Thyroid gland (tissue), 4 donors: ENCODE data around the gene DLGAP5.

Experiments used
- CTCF ChIP-seq, 6 experiments: fragments of 200-600 bp in 3 of 6; fragments of 450-650 bp in 3 of 6; sonication (generic) in 3 of 6; IDR thresholded peaks; one replicate each; pipeline ENCODE4 v1.5.1; 2016 to 2019; ENCODE audit warnings: antibody characterized with exemption in 6 of 6, mild to moderate bottlenecking in 2 of 6, inconsistent platforms in 1 of 6, moderate library complexity in 1 of 6
- POLR2A ChIP-seq, 2 donors: fragments of 450-650 bp; IDR thresholded peaks; one replicate each; pipeline ENCODE4 v1.6.1; 2017; ENCODE audit warnings: antibody characterized with exemption in 2 of 2, mild to moderate bottlenecking in 2 of 2, moderate library complexity in 1 of 2

- TF ChIP-seq CTCF (IDR thresholded peaks at IDR 0.05): no peak
- TF ChIP-seq POLR2A (IDR thresholded peaks at IDR 0.05): no peak
Measured at GRCh38 chr14:55180434-55180833, 11.0 kb downstream of the DLGAP5 start.
